Activated CD8-positive, alpha-beta T cell treated with anti-CD3 and anti-CD28 coated beads for 36 hours (primary cell): Measurements from ENCODE around the gene ROBO2. TPM values are rescaled to one million over a fixed set of nuclear protein-coding genes. Genes with fewer than 3 reads are reported as not detected.

Source experiments
- ATAC-seq: fragments of 200-7000 bp; cut with Tn5 transposase; one replicate; pipeline ENCODE4 v1.10.0; 2021; ENCODE audit warnings: mild to moderate bottlenecking, moderate library complexity
- CTCF ChIA-PET: fragments of 350-600 bp; sonication (Branson Sonifier 250); formaldehyde crosslinking; loops from one replicate; lab custom pipeline; 2021; ENCODE audit warnings: antibody characterized with exemption; lab: Charles Lee
- POLR2A ChIA-PET: fragments of 350-600 bp; sonication (Branson Sonifier 250); formaldehyde crosslinking; loops from one replicate; lab custom pipeline; 2021; ENCODE audit warnings: antibody characterized with exemption; lab: Charles Lee
- DNase-seq: peaks from one replicate; pipeline ENCODE4 v3.0.0-alpha.2; 2020
- H3K27ac Mint-ChIP-seq: one replicate; pipeline ENCODE4 v1.8.0; 2021; ENCODE audit warnings: mild to moderate bottlenecking, mixed read lengths
- H3K27me3 Mint-ChIP-seq: one replicate; pipeline ENCODE4 v1.8.0; 2021; ENCODE audit warnings: mixed read lengths
- H3K36me3 Mint-ChIP-seq: one replicate; pipeline ENCODE4 v1.8.0; 2021; ENCODE audit warnings: low read depth, mixed read lengths
- H3K4me1 Mint-ChIP-seq: one replicate; pipeline ENCODE4 v1.8.0; 2021; ENCODE audit warnings: low read depth, mixed read lengths
- H3K4me3 Mint-ChIP-seq: one replicate; pipeline ENCODE4 v1.8.0; 2021; ENCODE audit warnings: mild to moderate bottlenecking, moderate library complexity, mixed read lengths
- H3K9me3 Mint-ChIP-seq: one replicate; pipeline ENCODE4 v1.8.0; 2021; ENCODE audit warnings: mixed read lengths
- intact Hi-C: fragments of 100-400 bp; cut with micrococcal nuclease; formaldehyde crosslinking; loops from one replicate; pipeline ENCODE4 v1.10.0; 2022
- total RNA-seq, 2 experiments: library from RNA; stranded (reverse); gene quantifications; one replicate each; pipeline ENCODE4 v1.2.3, GENCODE V29; 2021
- TF ChIP-seq, protein P1 (sequence below): fragments of 200-600 bp; IDR thresholded peaks from one replicate; pipeline ENCODE4 v1.8.0; 2022; ENCODE audit warnings: antibody characterized with exemption, mild to moderate bottlenecking

The ROBO2 gene
- total RNA-seq, 2 experiments from 2014 or later: not detected

DNA sequence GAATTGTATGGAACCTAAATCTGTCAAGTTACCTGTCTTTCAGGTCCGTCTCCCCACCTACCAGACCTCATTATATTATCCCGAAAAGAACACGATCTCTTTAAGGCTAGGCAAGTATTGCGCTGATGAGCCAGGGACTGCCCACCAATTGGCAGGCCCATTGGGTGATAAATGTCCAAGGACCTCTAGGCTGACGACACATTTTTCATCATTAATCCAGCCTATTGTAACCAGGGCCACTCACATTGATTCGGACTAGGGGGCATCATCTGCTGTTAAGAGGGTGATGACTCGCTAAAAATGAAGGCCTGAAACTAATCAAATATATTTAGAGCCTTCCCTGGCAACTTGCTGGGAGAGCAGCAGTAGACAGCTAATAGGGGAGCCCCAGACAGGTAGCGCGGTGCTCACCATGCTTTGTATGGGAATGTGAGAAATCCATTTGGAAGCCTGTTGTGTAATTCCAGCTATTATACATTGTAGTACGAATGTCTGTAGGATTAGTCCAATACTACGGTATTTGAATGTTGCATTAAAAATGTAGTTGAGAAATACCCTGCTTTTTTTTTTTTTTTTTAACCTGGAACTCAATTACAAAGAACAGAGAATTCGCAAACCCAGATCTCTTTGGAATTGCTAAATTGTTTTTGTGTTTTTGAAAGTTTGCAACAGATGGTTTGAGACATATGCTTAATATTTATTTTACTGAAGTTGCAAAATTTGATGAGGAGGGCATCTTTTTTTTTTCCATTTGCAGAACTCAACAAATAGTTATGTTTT is 156.1 kb downstream of the ROBO2 start:
- Mint-ChIP-seq H3K4me3 (no peak overlapping the region), H3K27me3 (no peaks in the 10 kb centered on the region), H3K4me1 (no peaks in the 10 kb centered on the region), H3K27ac (no peak overlapping the region), H3K9me3 (peaks cover 2% of the 10 kb centered on the region), H3K36me3 (no peaks in the 10 kb centered on the region)
- intact Hi-C loops: no loop called here
- ATAC-seq (no peak), DNase-seq (no peak)
- ChIA-PET CTCF (no interaction called here), POLR2A (no interaction called here)
- TF ChIP-seq, protein P1, sequence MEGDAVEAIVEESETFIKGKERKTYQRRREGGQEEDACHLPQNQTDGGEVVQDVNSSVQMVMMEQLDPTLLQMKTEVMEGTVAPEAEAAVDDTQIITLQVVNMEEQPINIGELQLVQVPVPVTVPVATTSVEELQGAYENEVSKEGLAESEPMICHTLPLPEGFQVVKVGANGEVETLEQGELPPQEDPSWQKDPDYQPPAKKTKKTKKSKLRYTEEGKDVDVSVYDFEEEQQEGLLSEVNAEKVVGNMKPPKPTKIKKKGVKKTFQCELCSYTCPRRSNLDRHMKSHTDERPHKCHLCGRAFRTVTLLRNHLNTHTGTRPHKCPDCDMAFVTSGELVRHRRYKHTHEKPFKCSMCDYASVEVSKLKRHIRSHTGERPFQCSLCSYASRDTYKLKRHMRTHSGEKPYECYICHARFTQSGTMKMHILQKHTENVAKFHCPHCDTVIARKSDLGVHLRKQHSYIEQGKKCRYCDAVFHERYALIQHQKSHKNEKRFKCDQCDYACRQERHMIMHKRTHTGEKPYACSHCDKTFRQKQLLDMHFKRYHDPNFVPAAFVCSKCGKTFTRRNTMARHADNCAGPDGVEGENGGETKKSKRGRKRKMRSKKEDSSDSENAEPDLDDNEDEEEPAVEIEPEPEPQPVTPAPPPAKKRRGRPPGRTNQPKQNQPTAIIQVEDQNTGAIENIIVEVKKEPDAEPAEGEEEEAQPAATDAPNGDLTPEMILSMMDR: no peak

DNA sequence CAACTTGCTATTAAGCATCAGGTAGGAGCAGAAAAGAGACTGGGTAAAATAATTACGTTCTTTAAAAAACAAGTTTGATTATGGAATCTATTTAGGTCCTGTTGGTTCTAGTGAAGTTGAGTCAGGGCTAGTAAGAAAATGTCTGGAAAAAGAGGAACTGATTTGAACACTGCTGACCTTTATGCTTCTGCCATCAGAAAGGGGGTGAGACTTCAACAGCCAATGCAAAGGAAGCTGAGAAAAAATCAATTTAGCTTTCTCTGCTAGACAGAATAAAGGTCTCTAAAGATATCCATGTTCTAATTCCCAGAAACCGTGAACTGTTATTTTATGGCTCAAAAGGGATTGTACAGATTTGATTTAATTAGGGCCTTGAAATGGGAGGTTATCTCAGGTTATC is 157.5 kb downstream of the ROBO2 start:
- Mint-ChIP-seq H3K36me3 (no peaks in the 10 kb centered on the region), H3K27me3 (no peaks in the 10 kb centered on the region), H3K9me3 (peaks cover 2% of the 10 kb centered on the region), H3K27ac (no peak overlapping the region), H3K4me1 (no peaks in the 10 kb centered on the region), H3K4me3 (no peak overlapping the region)
- ATAC-seq (no peak), DNase-seq (no peak)
- TF ChIP-seq, protein P1: no peak
- CTCF ChIA-PET: no interaction called here
- intact Hi-C loops: no loop called here
- POLR2A ChIA-PET: no interaction called here

DNA sequence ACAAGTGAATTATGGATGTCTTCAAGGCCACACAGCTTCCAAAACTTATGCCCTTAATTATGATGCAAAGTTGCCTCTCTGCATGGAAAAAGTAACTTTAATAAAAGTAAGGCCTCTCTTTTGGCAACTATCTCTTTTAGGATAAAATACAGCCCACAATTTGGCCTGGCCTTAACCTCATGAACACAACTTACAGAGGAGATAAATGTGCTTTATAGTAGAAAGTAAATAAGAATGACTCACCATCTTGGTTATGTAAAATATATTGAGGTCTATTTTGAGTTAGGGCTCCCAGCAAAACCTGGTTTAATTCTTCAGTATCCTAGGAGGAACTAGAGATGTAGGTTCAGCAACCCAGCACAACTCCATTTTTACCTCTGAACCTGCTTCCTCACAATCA is 164.0 kb downstream of the ROBO2 start:
- DNase-seq (no peak), ATAC-seq (no peak)
- H3K4me1 Mint-ChIP-seq: no peaks in the 10 kb centered on the region
- ChIA-PET CTCF (no interaction called here), POLR2A (no interaction called here)
- H3K4me3 Mint-ChIP-seq: no peak overlapping the region
- no peak overlapping the region for H3K27ac Mint-ChIP-seq
- no peaks in the 10 kb centered on the region for H3K36me3 Mint-ChIP-seq
- TF ChIP-seq, protein P1: no peak
- intact Hi-C loops: no loop called here
- H3K27me3 Mint-ChIP-seq: no peaks in the 10 kb centered on the region
- H3K9me3 Mint-ChIP-seq: peaks cover 3% of the 10 kb centered on the region

DNA sequence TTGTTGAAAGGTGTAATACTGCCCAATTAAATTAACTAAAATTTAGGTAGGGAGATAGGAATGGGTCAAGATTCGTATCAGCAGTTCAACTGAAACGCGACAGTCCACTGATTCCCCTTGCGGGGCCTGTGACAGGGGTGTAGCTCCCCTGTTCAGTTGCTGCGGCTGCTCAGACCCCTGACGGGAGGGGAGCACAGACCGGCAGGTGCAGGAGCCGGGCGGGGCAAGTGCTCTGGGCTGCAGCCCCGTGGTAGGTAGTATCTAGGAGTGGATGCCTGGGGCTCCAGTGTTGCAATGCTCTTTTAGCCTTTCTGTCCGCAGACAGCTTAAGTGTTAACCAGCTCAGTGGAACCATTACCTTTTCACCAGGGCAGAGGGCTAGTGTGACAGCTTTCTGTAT is 164.9 kb downstream of the ROBO2 start:
- ATAC-seq: no peak
- POLR2A ChIA-PET: no interaction called here
- no peaks in the 10 kb centered on the region for H3K27me3 Mint-ChIP-seq

DNA sequence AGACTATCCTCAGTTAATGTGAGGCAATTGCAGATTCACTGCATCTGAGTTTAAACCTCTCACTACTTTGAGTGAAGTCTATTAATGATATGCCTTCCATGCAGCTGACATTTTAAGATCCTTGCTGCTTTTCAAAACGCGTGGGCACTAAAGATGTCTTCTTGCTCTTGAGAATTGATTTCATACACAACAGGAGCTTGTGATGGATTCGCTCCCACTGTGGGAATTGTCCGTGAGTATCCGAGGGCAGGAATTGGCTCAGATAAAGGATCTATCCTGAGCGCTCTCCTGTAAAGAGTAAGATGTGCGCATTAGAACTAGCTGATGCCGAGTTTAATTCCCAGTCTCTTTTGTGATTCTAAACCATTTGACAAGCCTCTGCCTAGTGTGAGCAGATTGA is 167.9 kb downstream of the ROBO2 start:
- ChIA-PET CTCF (no interaction called here), POLR2A (no interaction called here)

More for the DNA sequence above, 164.9 kb downstream of the ROBO2 start:
- CTCF ChIA-PET: no interaction called here
- Mint-ChIP-seq H3K27ac (no peak overlapping the region), H3K36me3 (no peaks in the 10 kb centered on the region), H3K4me1 (no peaks in the 10 kb centered on the region), H3K9me3 (peaks cover 3% of the 10 kb centered on the region), H3K4me3 (no peak overlapping the region)
- no peak for DNase-seq
- TF ChIP-seq, protein P1: no peak
- intact Hi-C loops: no loop called here

More for the DNA sequence above, 167.9 kb downstream of the ROBO2 start:
- Mint-ChIP-seq H3K27me3 (no peaks in the 10 kb centered on the region), H3K4me3 (no peak overlapping the region), H3K9me3 (peaks cover 9% of the 10 kb centered on the region), H3K27ac (no peak overlapping the region), H3K4me1 (no peaks in the 10 kb centered on the region), H3K36me3 (no peaks in the 10 kb centered on the region)
- no peak for DNase-seq
- no peak for ATAC-seq
- TF ChIP-seq, protein P1: no peak
- intact Hi-C loops: no loop called here
